H1 (cell line): ENCODE measurements around the gene LRRIQ3.

Source experiments
- CBX8 ChIP-seq: fragments of 300-800, 300-1000 bp; sonication (generic); IDR thresholded peaks from 2 replicates; pipeline ENCODE4 v1.7.1; 2016; ENCODE audit warnings: low read depth, low read length, borderline replicate concordance
- CHD1 ChIP-seq: IDR thresholded peaks from 2 replicates; pipeline ENCODE4 v1.6.1; 2012; ENCODE audit warnings: low read depth, low read length, improper control_type of control experiment
- CTCF ChIP-seq, 3 experiments: IDR thresholded peaks; 1 replicate in 2 of 3; 2 replicates in 1 of 3; pipeline versions ENCODE4 v1.5.1 to v1.6.1; 2011; ENCODE audit warnings: low read length in 3 of 3, mild to moderate bottlenecking in 3 of 3, inconsistent platforms in 2 of 3, low read depth in 1 of 3, moderate library complexity in 1 of 3; ENCODE audit not compliant: insufficient read depth in 1 of 3; ENCODE audit errors: control extremely low read depth in 1 of 3
- KDM4A ChIP-seq: IDR thresholded peaks from one replicate; pipeline ENCODE4 v1.7.1; 2012; ENCODE audit warnings: low read depth, mild to moderate bottlenecking, moderate library complexity, low read length, inconsistent platforms; ENCODE audit not compliant: severe bottlenecking
- POLR2A ChIP-seq, 2 experiments: IDR thresholded peaks; 1 replicate in 1 of 2; 2 replicates in 1 of 2; pipeline ENCODE4 v1.6.1; 2011; ENCODE audit warnings: low read depth in 2 of 2, low read length in 2 of 2, mild to moderate bottlenecking in 2 of 2; ENCODE audit errors: control extremely low read depth in 1 of 2
- POLR2AphosphoS5 ChIP-seq: IDR thresholded peaks from 2 replicates; pipeline ENCODE4 v1.6.1; 2011; ENCODE audit warnings: low read depth, low read length
- SIN3A ChIP-seq, 2 experiments: IDR thresholded peaks in 1 of 2; conservative IDR thresholded peaks in 1 of 2; 2 replicates each; pipeline ENCODE4 v1.6.1; 2011 to 2012; ENCODE audit warnings: low read length in 2 of 2, improper control_type of control experiment in 1 of 2, low read depth in 1 of 2, mild to moderate bottlenecking in 1 of 2
- TEAD4 ChIP-seq: IDR thresholded peaks from 2 replicates; pipeline ENCODE4 v1.6.1; 2012; ENCODE audit warnings: low read depth, low read length, inconsistent platforms, mixed read lengths

- TF ChIP-seq TEAD4, result no peak
- TF ChIP-seq CTCF (IDR thresholded peaks at IDR 0.05; ENCODE audit: control extremely low read depth in 1 of 3, insufficient read depth in 1 of 3, low read depth in 1 of 3, low read length in 3 of 3), result no peak
- TF ChIP-seq CBX8, result no peak
- TF ChIP-seq POLR2AphosphoS5, result no peak
- TF ChIP-seq KDM4A, result no peak
- TF ChIP-seq SIN3A (conservative IDR thresholded peaks at IDR 0.05 in 1 of 2, IDR thresholded peaks at IDR 0.05 in 1 of 2; ENCODE audit: low read depth in 1 of 2, low read length in 2 of 2), result no peak
- TF ChIP-seq CHD1, result no peak
- no peak for TF ChIP-seq POLR2A (IDR thresholded peaks at IDR 0.05; ENCODE audit: control extremely low read depth in 1 of 2, low read depth in 2 of 2, low read length in 2 of 2)
Measured at GRCh38 chr1:74083128-74083527, 114.8 kb downstream of the LRRIQ3 start.
